Measurements from ENCODE around the gene SHC1. TPM values are rescaled to one million over a fixed set of nuclear protein-coding genes. Genes with fewer than 3 reads are reported as not detected.

SHC1 gene
- total and polyA plus RNA-seq, 2 donors from 2014 or later = 43.8 to 153 TPM

- intact Hi-C loops (cut with DNase I) = no loop called here
- peaks cover 0 to 30% (median 15%) of the 10 kb centered on the region in 3 donors for H3K4me1 ChIP-seq (ENCODE audit: control insufficient read depth in 2 of 3, insufficient read depth in 2 of 3, low read depth in 1 of 3, low read length in 3 of 3)
- no peak for TF ChIP-seq CTCF (IDR thresholded peaks at IDR 0.05; ENCODE audit: borderline replicate concordance, extremely low read depth, insufficient read depth)
Measured at GRCh38 chr1:154937988-154938386, 32.6 kb downstream of the SHC1 start.

GRCh38 chr1:154937085-154937987, 33.2 kb downstream of the SHC1 start:
- intact Hi-C loops (cut with DNase I) = no loop called here
- H3K4me3 ChIP-seq (ENCODE audit: low read length in 3 of 3) = peak overlapping the region; percentile 82 to 98 (median 91)
- H3K4me1 ChIP-seq (ENCODE audit: control insufficient read depth in 2 of 3, insufficient read depth in 2 of 3, low read depth in 1 of 3, low read length in 3 of 3) = peaks cover 0 to 26% (median 11%) of the 10 kb centered on the region in 3 donors
- FAIRE-seq = no peak
- TF ChIP-seq CTCF (IDR thresholded peaks at IDR 0.05; ENCODE audit: borderline replicate concordance, extremely low read depth, insufficient read depth) = no peak
- H3K27ac ChIP-seq (ENCODE audit: low read depth in 2 of 2, low read length in 2 of 2) = peak overlapping the region; percentile 100
- no peaks in the 10 kb centered on the region for H3K36me3 ChIP-seq (ENCODE audit: control insufficient read depth in 2 of 3, insufficient read depth in 3 of 3, low read length in 3 of 3)
- DNase-seq = peak; percentile 93 to 97 (median 97)
- H3K9ac ChIP-seq (ENCODE audit: low read length in 3 of 3) = peak overlapping the region; percentile 48 to 99 (median 92)
- no peaks in the 10 kb centered on the region for H3K9me3 ChIP-seq (ENCODE audit: control insufficient read depth in 2 of 3, insufficient read depth in 1 of 3, low read length in 3 of 3)
- H3K27me3 ChIP-seq (ENCODE audit: control insufficient read depth, insufficient read depth, low read length) = no peaks in the 10 kb centered on the region

More at GRCh38 chr1:154937988-154938386, 32.6 kb downstream of the SHC1 start:
- H3K27ac ChIP-seq (ENCODE audit: low read depth in 2 of 2, low read length in 2 of 2) = peak overlapping the region; percentile 100
- DNase-seq = no peak
- no peaks in the 10 kb centered on the region for H3K9me3 ChIP-seq (ENCODE audit: control insufficient read depth in 2 of 3, insufficient read depth in 1 of 3, low read length in 3 of 3)
- FAIRE-seq = no peak
- peak overlapping the region; percentile 48 to 99 (median 92) for H3K9ac ChIP-seq (ENCODE audit: low read length in 3 of 3)
- H3K4me3 ChIP-seq (ENCODE audit: low read length in 3 of 3) = peak overlapping the region in 1 of 3 donors; percentile 82
- no peaks in the 10 kb centered on the region for H3K36me3 ChIP-seq (ENCODE audit: control insufficient read depth in 2 of 3, insufficient read depth in 3 of 3, low read length in 3 of 3)
- no peaks in the 10 kb centered on the region for H3K27me3 ChIP-seq (ENCODE audit: control insufficient read depth, insufficient read depth, low read length)

- peak; percentile 96 to 99 (median 98) for DNase-seq
- intact Hi-C loops (cut with DNase I) = no loop called here
- Histone ChIP-seq H3K9ac (ENCODE audit: low read length in 3 of 3) (peak within 1 kb of the TSS; percentile 48 to 99 (median 92)), H3K36me3 (ENCODE audit: control insufficient read depth in 2 of 3, insufficient read depth in 3 of 3, low read length in 3 of 3) (no peaks in the 10 kb centered on the region), H3K4me1 (ENCODE audit: control insufficient read depth in 2 of 3, insufficient read depth in 2 of 3, low read depth in 1 of 3, low read length in 3 of 3) (peaks cover 0 to 19% (median 10%) of the 10 kb centered on the region in 3 donors), H3K4me3 (ENCODE audit: low read length in 3 of 3) (peak within 1 kb of the TSS; percentile 82 to 98 (median 91)), H3K27me3 (ENCODE audit: control insufficient read depth, insufficient read depth, low read length) (no peaks in the 10 kb centered on the region), H3K9me3 (ENCODE audit: control insufficient read depth in 2 of 3, insufficient read depth in 1 of 3, low read length in 3 of 3) (no peaks in the 10 kb centered on the region), H3K27ac (ENCODE audit: low read depth in 2 of 2, low read length in 2 of 2) (peak within 1 kb of the TSS; percentile 100)
- no peak for FAIRE-seq
- peak; percentile 15 for TF ChIP-seq CTCF (IDR thresholded peaks at IDR 0.05; ENCODE audit: borderline replicate concordance, extremely low read depth, insufficient read depth)
Measured at GRCh38 chr1:154936555-154937084, 33.9 kb downstream of the SHC1 start, which contains the start of gene PMVK. Gene PMVK (minus strand): TSS chr1:154936719. CDS start chr1:154936685, 34 bp downstream.
